GM18502 (cell line): Measurements from ENCODE around the gene HP.

ENCODE experiments used
- ATAC-seq: cut with Tn5 transposase; IDR thresholded peaks from one replicate; pipeline ENCODE4 v1.9.1; 2021; ENCODE audit warnings: mild to moderate bottlenecking; ENCODE audit not compliant: unreplicated experiment, poor library complexity

Gene HP

DNA sequence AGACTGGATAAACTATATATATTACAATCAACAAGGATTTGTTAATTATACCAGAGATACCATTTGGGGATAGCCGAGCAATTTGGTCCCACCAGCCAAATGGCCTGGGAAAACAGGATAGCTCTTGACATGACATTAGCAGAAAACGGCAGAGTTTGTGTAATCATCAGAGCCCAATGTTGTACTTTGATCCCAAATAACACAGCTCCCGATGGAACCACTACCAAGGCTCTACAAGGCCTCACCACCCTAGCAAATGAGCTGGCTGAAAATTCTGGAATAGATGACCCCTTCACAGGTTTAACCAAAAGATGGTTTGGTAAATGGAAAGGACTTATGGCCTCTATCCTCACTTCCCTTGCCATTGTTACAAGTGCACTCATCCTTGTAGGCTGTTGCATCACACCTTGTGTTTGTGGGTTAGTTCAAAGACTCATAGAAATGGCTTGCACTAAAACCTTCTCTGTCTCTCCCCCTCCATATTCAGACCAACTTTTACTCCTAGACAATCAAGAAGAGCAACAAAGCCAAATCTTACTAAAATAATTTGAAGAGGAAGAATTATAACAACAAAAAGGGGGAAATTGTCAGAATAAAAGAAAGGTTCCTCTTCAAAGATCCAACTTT lies 29.6 kb downstream of the HP start:
- ATAC-seq, result no peak

DNA sequence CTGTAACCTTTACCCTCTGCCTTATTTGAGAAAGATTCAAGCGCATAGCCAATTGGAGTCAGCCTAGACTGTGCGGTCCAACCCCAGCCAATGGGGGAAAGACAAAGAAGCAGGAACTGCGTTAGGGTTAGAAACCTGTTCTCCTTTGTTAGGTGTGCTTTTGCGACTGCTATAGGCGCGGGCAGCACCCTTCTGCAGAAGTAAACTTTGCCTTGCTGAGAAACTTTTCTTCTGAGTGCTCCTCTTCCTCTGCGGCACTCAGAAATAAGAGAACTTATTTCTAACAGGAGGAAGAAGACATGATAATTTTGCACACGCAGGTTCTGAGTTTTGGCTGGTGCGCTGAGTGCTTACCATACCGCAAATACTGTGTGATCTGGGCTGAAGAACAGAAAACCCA lies 30.1 kb downstream of the HP start:
- no peak for ATAC-seq

DNA sequence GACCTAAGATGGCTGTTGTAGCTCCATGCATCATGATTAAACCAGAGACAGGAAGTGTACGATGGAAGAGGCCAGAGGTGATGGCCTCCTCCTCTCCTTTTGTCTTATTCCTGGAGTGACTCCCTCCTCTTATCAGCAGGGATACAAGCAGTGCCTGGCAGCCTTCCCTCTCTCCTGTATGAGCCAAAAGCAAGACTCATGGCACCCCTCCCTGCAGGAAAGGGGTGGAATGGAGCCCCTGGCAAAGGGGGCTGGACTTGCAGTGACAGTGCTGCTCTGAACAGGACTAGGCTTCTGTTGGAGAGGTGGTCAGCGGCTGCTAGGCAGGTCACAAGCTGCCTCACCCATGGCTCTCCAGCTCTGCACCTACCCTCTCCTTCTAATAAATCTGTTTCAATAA lies 30.7 kb downstream of the HP start:
- no peak for ATAC-seq

DNA sequence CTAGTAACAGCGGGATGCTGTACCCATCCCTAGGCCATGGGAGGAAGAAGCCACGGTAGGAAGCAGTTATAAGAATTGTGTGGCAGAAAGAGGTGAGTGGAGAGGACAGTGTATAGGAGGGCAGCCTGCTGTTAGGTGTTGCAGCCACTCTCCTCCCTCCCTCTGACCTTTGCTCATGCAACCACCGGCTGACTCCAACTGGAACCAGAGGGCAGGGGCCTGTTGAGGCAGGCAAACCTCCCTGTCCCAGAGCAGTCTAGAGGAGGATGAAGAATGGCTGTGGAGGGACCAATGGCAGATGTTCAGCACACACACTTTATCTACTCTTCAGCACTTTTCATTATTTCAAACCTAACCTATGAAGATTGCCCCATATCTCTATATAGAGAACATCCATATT lies 36.9 kb downstream of the HP start:
- no peak for ATAC-seq

DNA sequence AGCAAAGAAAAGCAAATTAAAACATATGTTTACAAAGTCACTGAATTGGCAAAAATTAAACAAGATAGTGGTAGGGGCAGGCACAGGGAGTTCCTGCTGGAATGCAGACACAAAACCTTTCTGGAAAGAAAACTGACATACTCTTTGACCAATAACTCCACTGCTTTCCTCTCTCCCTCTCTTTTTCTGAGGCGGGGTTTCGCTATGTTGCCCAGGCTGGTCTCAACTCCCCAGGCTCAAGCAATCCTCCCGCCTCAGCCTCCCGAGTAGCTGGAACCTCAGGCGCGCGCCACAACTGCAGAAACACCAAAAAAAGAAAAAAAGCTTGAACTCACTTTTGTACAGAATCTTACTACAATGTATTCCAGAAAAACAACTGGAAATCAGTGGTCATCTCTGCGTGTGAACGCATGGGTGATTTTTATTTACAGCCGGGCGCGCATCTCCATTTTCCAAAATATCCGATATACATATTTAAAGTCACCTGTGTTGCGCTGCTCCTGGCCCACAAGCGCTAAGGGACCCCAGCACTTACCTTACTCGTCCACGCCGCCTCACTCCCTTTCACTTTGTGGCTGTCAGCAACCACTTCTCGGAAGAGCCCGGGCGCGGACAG lies 38.6 kb downstream of the HP start:
- ATAC-seq, result no peak

DNA sequence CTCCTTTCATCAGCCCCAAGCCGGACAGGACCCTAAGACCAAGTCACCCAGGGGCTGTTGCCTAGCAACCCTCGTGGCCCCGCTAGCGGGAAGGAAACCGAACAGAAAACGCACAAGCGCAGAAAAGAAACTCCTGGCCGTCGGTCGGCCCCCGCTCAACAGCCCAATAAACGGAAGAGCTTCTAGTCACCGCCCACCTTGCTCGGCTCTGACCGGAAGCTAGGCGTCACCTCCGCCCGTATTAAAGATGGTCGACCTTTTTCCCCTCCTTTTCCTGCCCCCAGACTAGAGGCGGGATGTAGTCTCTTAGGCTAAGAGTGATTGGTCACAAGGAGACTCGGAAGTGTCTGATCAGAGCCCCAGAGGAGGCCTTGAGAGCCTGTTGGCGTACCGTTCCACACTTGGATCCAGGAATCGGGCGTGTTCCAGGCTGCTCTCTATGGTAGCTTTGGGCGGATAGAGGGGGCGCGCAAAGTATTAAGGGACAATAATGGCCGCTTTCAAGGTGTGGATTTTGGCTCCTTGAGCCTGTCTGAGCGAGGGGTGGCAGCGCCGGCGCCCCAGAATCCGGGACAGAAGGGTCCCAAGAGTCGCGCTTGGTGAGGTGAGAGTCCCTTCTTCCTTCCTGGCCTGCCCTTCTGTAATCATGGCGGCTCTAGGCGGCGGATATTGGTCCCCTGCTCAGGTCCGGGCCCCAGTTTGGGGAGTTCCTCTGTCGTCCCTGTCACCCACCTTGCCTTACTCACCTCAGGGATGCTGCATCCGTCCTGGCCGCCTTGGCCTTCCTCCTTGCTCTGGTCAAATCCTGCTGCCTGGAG lies 39.4 kb downstream of the HP start, which contains the start of the genes DHX38 and TXNL4B:
Gene DHX38, plus strand, starts transcription at position 400 of the 818 bp plus-strand sequence. CDS start 2,311 bp downstream, outside the sequence.
Gene TXNL4B, minus strand, starts transcription at position 173 of the 818 bp plus-strand sequence. CDS start 2,871 bp downstream, outside the sequence.
- ATAC-seq, result peak; percentile 98

DNA sequence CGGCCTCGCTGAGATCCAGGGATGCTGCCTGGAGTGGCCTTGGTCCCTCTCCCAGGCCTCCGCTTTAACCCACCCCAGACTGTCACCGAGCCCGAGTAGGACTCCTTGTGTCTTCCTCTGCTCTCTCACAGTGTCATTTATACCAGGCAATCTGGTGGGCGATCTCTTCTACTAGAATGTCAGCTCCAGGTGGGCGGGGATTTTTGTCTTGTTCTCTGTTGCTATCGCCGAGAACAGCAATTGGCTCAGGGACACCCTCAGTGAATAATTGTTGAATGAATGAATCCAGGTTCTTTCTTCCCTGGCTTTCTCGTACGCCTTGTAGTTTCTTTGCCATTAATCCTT lies 39.9 kb downstream of the HP start:
- no peak for ATAC-seq

DNA sequence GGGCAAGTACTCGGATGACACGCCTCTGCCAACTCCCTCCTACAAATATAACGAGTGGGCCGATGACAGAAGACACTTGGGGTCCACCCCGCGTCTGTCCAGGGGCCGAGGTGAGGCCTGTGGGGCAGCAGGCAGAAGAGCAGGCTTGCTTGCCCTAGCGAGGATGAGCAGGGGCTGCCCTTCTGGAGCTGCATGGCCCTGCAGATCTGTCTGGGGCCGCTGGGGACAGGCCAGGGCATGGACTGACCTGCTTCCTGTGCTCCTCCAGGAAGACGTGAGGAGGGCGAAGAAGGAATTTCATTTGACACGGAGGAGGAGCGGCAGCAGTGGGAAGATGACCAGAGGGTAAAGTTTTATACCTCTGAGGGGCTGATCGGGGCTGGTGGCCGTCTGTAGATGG lies 44.6 kb downstream of the HP start:
- ATAC-seq, result no peak

DNA sequence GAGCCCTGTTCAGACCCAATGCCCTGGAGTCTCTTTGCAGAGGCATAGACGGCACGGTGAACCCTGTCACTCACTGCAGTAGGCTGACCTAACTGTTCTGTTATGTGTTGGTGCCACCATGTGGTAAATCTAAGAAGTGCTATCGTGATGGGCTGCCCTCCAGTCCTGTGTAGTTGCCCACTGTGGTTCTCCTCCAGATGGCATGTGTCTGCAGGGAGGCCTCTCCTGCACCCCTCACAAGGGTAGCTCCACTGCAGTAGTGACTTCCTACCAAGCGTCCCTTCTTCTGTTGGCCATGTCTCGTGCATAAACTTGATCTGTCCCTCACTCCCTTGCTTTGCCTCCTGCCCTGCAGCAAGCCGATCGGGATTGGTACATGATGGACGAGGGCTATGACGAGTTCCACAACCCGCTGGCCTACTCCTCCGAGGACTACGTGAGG lies 45.1 kb downstream of the HP start:
- peak; percentile 90 for ATAC-seq

DNA sequence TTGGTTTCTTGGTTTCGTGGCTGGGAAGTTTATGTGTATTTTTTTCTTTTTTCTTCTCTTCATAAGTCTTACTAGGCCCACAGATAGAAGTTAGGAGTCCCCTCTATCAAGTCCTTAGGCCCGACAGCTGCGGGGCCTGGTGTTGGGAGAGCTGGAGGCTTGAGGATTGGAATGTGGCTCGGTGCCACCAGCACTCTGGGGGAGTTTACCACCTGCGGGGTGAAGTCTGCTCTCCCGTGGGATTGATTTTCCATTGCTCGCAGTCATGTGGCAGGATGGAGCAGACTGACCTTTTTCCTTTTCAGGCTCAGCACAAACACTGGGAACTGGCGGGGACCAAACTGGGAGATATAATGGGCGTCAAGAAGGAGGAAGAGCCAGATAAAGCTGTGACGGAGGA lies 46.9 kb downstream of the HP start:
- no peak for ATAC-seq

DNA sequence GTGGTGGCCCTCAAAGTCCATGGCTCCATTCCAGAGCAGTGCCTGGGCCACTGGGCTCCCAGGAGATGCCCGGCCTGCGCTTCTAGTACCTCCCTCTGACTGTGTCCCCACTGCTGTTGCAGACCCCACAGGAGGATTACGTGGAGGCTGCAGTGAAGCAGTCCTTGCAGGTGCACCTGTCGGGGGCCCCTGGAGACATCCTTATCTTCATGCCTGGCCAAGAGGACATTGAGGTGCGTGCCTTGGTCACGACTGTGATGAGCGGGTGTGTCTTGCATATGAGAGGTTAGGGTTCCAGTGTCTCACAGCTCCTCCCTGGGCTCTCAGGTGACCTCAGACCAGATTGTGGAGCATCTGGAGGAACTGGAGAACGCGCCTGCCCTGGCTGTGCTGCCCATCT lies 50.6 kb downstream of the HP start:
- ATAC-seq, result no peak

DNA sequence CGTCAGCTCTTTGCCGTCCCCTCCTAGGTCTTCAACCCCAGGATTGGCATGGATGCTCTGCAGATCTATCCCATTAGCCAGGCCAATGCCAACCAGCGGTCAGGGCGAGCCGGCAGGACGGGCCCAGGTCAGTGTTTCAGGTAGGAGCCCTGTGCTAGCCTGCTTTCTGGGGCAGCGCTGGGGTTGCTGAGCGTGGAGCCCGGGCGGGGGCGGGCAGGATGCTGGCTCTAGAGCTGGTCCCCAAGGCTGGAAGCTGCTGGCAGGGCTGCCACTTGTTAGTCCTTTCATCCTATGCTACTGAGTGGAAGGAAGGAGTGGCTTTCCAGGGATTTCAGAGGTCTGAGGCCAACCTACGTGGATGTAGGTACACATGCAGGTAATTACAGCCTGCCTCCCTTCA lies 51.7 kb downstream of the HP start:
- ATAC-seq, result no peak

DNA sequence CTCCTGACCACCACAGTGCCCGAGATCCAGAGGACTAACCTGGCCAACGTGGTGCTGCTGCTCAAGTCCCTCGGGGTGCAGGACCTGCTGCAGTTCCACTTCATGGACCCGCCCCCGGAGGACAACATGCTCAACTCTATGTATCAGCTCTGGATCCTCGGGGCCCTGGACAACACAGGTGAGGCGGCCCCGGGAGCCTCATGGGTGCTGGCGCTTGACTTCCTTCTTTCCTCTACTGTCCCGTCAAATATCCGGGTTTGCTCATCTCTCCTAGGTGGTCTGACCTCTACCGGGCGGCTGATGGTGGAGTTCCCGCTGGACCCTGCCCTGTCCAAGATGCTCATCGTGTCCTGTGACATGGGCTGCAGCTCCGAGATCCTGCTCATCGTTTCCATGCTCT lies 53.1 kb downstream of the HP start:
- ATAC-seq, result no peak

DNA sequence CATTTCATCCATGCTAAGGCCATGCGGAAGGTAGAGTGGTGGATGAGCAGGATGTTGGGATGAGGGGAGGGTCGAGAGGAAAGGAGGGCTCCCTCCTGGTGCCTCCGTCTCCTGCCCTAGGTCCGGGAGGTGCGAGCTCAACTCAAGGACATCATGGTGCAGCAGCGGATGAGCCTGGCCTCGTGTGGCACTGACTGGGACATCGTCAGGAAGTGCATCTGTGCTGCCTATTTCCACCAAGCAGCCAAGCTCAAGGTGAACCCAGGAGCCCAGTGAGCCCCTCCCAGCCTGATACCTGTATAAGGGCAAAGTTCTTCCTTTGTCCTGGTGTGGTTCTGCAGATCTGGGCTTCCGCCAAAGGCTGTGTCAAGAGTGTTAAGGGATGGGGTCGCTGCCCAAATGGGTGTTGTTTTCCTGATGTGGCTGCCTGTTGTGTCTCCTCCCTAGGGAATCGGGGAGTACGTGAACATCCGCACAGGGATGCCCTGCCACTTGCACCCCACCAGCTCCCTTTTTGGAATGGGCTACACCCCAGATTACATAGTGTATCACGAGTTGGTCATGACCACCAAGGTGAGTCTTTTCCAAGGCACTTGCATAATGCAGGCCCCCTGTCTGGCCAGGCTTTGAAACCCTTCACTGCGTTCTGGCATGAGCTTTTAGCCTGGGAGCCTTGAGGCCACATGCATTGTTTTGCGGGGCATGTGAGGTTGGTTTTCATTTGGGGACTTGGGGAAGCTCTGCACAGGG lies 54.2 kb downstream of the HP start:
- no peak for ATAC-seq

DNA sequence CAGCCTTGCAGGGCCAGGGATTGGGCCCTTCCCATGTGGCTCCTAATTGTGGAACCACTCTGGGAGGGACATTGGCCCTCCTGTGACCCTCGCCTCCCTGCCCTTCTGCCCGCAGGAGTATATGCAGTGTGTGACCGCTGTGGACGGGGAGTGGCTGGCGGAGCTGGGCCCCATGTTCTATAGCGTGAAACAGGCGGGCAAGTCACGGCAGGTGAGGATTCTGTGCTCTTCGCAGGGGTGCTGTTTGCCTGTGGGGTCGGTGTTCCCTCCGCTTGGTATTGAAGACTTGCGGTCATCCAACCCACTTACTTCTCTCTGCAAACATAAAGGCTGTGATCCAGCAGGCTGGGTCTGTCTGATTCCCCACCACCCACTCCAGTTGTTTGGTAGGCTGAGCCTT lies 55.0 kb downstream of the HP start:
- ATAC-seq, result no peak

DNA sequence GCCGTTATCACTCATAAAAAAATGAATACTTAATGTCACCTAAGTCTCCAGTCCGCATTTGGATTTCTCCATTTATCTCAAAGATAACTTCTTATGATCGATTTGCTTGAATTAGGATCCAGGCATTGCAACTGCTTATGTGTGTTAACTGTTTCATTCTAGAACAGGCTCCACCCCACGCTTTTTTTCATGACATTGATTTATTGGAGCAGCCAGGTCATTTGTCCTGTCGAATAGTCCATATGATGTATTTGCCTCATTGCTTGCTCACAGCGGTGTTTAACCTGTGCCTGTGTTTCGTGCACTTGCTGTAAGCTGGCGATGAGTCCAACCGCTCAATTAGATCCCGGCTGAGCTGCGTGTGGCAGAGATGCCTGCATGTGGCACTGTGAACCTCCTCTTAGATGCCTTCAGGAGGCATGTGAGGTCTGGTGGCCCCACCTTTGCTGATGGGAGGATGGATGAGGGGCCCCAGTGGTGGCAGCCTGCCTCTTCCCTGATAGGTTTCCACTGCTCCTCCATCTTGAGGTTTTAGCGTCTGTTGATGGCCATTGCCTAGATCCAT lies 55.7 kb downstream of the HP start:
- no peak for ATAC-seq
